Esophagus muscularis mucosa (tissue), 4 donors: ENCODE data around the gene ZNF618. TPM values are rescaled to one million over a fixed set of nuclear protein-coding genes. Genes with fewer than 3 reads are reported as not detected.

Experiments used
- DNase-seq: peaks from one replicate; pipeline ENCODE4 v3.0.0-alpha.2; 2017; ENCODE audit errors: extremely low spot score
- H3K27ac ChIP-seq, 4 donors: fragments of 200-600 bp; sonication (generic); replicated peaks in 1 of 4; 1 replicate in 3 of 4; 2 replicates in 1 of 4; pipeline ENCODE4 v1.5.1; 2016 to 2019; ENCODE audit warnings: mild to moderate bottlenecking in 1 of 4
- H3K27me3 ChIP-seq, 4 donors: fragments of 200-600 bp; sonication (generic); one replicate each; pipeline versions ENCODE4 v1.5.1 to v1.6.0; 2016 to 2019
- H3K36me3 ChIP-seq, 4 donors: fragments of 200-600 bp; sonication (generic); one replicate each; pipeline ENCODE4 v1.5.1; 2016 to 2019
- H3K4me1 ChIP-seq, 4 donors: fragments of 200-600 bp; sonication (generic); one replicate each; pipeline ENCODE4 v1.5.1; 2016 to 2019
- H3K4me3 ChIP-seq, 4 donors: fragments of 200-600 bp; sonication (generic); 1 replicate in 2 of 4; 2 replicates in 2 of 4; pipeline ENCODE4 v1.5.1; 2016 to 2019; ENCODE audit warnings: mild to moderate bottlenecking in 4 of 4, moderate library complexity in 1 of 4
- H3K9me3 ChIP-seq, 4 donors: fragments of 200-600 bp; sonication (generic); 1 replicate in 3 of 4; 2 replicates in 1 of 4; pipeline ENCODE4 v1.5.1; 2016 to 2019
- EP300 ChIP-seq: sonication (generic); formaldehyde crosslinking; IDR thresholded peaks from one replicate; pipeline ENCODE4 v1.6.1; 2017; ENCODE audit warnings: antibody characterized with exemption
- POLR2A ChIP-seq: fragments of 450-650 bp; IDR thresholded peaks from one replicate; pipeline ENCODE4 v1.6.1; 2017; ENCODE audit warnings: antibody characterized with exemption, moderate library complexity, mild to moderate bottlenecking, low read depth
- POLR2AphosphoS5 ChIP-seq, 2 donors: sonication (generic); formaldehyde crosslinking; IDR thresholded peaks; one replicate each; pipeline ENCODE4 v1.6.1; 2017; ENCODE audit warnings: antibody characterized with exemption in 2 of 2
- WGBS: methylation state at CpG from one replicate; pipeline ENCODE4 v1.1.5; 2018; 5-methylcytosine and 5-hydroxymethylcytosine counted together
- intact Hi-C: fragments of 100-400 bp; cut with DNase I; formaldehyde crosslinking; loops from one replicate; pipeline ENCODE4 v1.15.1; 2023
- total RNA-seq, 4 donors: library from RNA; depleted of rRNA; stranded (reverse); fragments of >200 nt; gene quantifications; one replicate each; pipeline versions ENCODE4 v1.1.0 to v1.2.1, GENCODE V29; 2016
- TF ChIP-seq, protein P1 (sequence below), 3 experiments: fragments of 200-600 bp in 2 of 3; fragments of 450-650 bp in 1 of 3; sonication (generic) in 2 of 3; IDR thresholded peaks; one replicate each; pipeline ENCODE4 v1.5.1; 2017 to 2019; ENCODE audit warnings: antibody characterized with exemption in 3 of 3, mild to moderate bottlenecking in 2 of 3, moderate library complexity in 1 of 3

ZNF618 gene
- total RNA-seq, 4 donors from 2014 or later: 1.2 to 4.5 (median 2.6) TPM

- H3K36me3 ChIP-seq: no peaks in the 10 kb centered on the region
- no peak for DNase-seq
- no peak overlapping the region for H3K4me3 ChIP-seq
- 86% methylated on average over 9 of the region's 9 CpGs for WGBS
- H3K27ac ChIP-seq: no peak overlapping the region
- no peaks in the 10 kb centered on the region for H3K9me3 ChIP-seq
- no peaks in the 10 kb centered on the region for H3K27me3 ChIP-seq
- no peaks in the 10 kb centered on the region for H3K4me1 ChIP-seq
- intact Hi-C loops: no loop called here
- TF ChIP-seq POLR2AphosphoS5 (IDR thresholded peaks at IDR 0.05): no peak
- TF ChIP-seq POLR2A: no peak
- no peak for TF ChIP-seq EP300
- TF ChIP-seq, protein P1, sequence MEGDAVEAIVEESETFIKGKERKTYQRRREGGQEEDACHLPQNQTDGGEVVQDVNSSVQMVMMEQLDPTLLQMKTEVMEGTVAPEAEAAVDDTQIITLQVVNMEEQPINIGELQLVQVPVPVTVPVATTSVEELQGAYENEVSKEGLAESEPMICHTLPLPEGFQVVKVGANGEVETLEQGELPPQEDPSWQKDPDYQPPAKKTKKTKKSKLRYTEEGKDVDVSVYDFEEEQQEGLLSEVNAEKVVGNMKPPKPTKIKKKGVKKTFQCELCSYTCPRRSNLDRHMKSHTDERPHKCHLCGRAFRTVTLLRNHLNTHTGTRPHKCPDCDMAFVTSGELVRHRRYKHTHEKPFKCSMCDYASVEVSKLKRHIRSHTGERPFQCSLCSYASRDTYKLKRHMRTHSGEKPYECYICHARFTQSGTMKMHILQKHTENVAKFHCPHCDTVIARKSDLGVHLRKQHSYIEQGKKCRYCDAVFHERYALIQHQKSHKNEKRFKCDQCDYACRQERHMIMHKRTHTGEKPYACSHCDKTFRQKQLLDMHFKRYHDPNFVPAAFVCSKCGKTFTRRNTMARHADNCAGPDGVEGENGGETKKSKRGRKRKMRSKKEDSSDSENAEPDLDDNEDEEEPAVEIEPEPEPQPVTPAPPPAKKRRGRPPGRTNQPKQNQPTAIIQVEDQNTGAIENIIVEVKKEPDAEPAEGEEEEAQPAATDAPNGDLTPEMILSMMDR (IDR thresholded peaks at IDR 0.05): no peak
Observed at GRCh38 chr9:113973226-113973625, 97.1 kb downstream of the ZNF618 start.

- no peaks in the 10 kb centered on the region for H3K27me3 ChIP-seq
- no peaks in the 10 kb centered on the region for H3K9me3 ChIP-seq
- H3K4me3 ChIP-seq: no peak overlapping the region
- 87% methylated on average over 5 of the region's 5 CpGs for WGBS
- intact Hi-C loops: no loop called here
- no peak for DNase-seq
- H3K36me3 ChIP-seq: no peaks in the 10 kb centered on the region
- H3K27ac ChIP-seq: no peak overlapping the region
- H3K4me1 ChIP-seq: no peaks in the 10 kb centered on the region
- TF ChIP-seq, protein P1 (IDR thresholded peaks at IDR 0.05): no peak
- TF ChIP-seq POLR2AphosphoS5 (IDR thresholded peaks at IDR 0.05) (no peak), EP300 (no peak), POLR2A (no peak)
Observed at GRCh38 chr9:113973963-113974413, 97.9 kb downstream of the ZNF618 start.

DNA sequence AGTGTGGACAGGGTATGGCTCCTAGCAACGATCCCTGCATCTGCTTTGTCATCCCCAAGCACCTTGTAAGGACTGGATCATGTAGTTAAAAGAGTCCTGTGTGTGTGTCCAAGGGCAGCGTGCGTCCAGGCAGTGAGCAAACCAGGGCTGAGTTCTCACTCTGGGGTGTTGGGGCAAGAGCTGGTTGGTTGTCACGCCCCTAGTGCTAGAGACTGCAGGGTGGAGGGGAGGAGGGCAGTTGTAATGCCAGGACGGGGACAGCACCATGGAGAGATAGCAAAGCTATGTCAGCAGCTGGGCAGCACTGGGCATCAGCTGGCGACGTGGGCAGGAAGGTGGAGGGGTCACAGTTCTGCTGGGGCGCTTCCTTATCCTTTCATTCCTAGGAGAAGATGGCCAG, 100.8 kb downstream of the ZNF618 start:
- no peaks in the 10 kb centered on the region for H3K27me3 ChIP-seq
- H3K9me3 ChIP-seq: no peaks in the 10 kb centered on the region
- no peak overlapping the region for H3K4me3 ChIP-seq
- H3K4me1 ChIP-seq: no peaks in the 10 kb centered on the region
- H3K36me3 ChIP-seq: no peaks in the 10 kb centered on the region
- intact Hi-C loops: no loop called here
- no peak overlapping the region for H3K27ac ChIP-seq
- no peak for TF ChIP-seq POLR2AphosphoS5 (IDR thresholded peaks at IDR 0.05)
- TF ChIP-seq EP300: no peak
- TF ChIP-seq, protein P1 (IDR thresholded peaks at IDR 0.05): no peak
- no peak for TF ChIP-seq POLR2A
- WGBS: 85% methylated on average over 8 of the region's 8 CpGs
- DNase-seq: no peak

DNA sequence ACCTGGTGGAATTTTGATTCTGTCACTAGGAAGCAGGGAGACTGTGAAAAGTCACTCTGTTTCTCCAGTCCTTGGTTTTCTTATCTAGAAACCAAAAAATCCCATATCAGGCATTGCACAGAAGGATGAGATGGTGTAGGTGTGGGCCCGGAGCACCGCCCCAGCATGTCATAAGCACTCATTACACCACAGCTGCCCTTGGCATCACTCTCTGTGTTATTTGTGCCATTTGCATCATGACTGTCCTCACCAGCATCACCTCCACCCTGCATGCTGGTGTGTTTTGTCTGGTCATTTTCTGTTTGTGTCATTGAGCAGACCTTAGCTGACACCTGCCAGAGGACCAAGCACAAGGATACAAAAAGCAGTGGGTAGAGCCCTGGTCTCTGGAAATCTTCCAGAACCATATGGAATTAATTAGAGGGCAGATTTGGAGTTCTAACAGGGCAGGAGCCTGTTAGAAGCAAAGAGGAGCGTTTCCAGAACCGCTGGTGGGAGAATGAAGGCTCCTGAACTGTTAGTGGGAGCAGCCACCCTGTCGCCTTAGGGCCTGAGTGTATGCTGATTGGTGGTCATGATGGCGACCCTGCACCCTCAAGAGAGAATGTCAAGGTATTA, 102.7 kb downstream of the ZNF618 start:
- H3K36me3 ChIP-seq: no peaks in the 10 kb centered on the region
- DNase-seq: no peak
- intact Hi-C loops: no loop called here
- no peak overlapping the region for H3K27ac ChIP-seq
- no peaks in the 10 kb centered on the region for H3K9me3 ChIP-seq
- H3K4me1 ChIP-seq: no peaks in the 10 kb centered on the region
- TF ChIP-seq EP300 (no peak), POLR2AphosphoS5 (IDR thresholded peaks at IDR 0.05) (no peak)
- TF ChIP-seq, protein P1 (IDR thresholded peaks at IDR 0.05): no peak
- no peak overlapping the region for H3K4me3 ChIP-seq
- no peaks in the 10 kb centered on the region for H3K27me3 ChIP-seq
- 96% methylated on average over 6 of the region's 6 CpGs for WGBS
